ENCODE measurements around the gene TANGO6.

The TANGO6 gene

GRCh38 chr16:69088684-69089083 lies 245.4 kb downstream of the TANGO6 start:
- FAIRE-seq (no peak), DNase-seq (ENCODE audit: low spot score) (no peak)

GRCh38 chr16:69089091-69089910 lies 246.0 kb downstream of the TANGO6 start:
- DNase-seq (ENCODE audit: low spot score) (peak; percentile 21), FAIRE-seq (no peak)

GRCh38 chr16:69093974-69094373 lies 250.6 kb downstream of the TANGO6 start:
- DNase-seq (ENCODE audit: low spot score): no peak
- no peak for FAIRE-seq

GRCh38 chr16:69094501-69094900 lies 251.2 kb downstream of the TANGO6 start:
- FAIRE-seq (no peak), DNase-seq (ENCODE audit: low spot score) (no peak)

- FAIRE-seq: no peak
- DNase-seq (ENCODE audit: low spot score): no peak
These were observed 251.9 kb downstream of the TANGO6 start for GRCh38 chr16:69095193-69095592.

GRCh38 chr16:69100071-69100691 lies 256.9 kb downstream of the TANGO6 start:
- peak; percentile 52 for DNase-seq (ENCODE audit: low spot score)
- FAIRE-seq: peak; percentile 76

GRCh38 chr16:69105501-69106361 lies 262.4 kb downstream of the TANGO6 start, which contains the start of gene HAS3:
Gene HAS3, plus strand, starts transcription at chr16:69105653. Its CDS starts 3,743 bp downstream, at chr16:69109396.
- peak; percentile 53 for FAIRE-seq
- peak; percentile 54 for DNase-seq (ENCODE audit: low spot score)

GRCh38 chr16:69106491-69107315 lies 263.4 kb downstream of the TANGO6 start:
- FAIRE-seq (no peak), DNase-seq (ENCODE audit: low spot score) (no peak)

- FAIRE-seq (no peak), DNase-seq (ENCODE audit: low spot score) (no peak)
These were observed 264.1 kb downstream of the TANGO6 start for GRCh38 chr16:69107316-69107962.

GRCh38 chr16:69108064-69108904 lies 265.0 kb downstream of the TANGO6 start:
- DNase-seq (ENCODE audit: low spot score) (no peak), FAIRE-seq (no peak)

- FAIRE-seq (no peak), DNase-seq (ENCODE audit: low spot score) (no peak)
These were observed 265.5 kb downstream of the TANGO6 start for GRCh38 chr16:69108905-69109252.

- FAIRE-seq: no peak
- no peak for DNase-seq (ENCODE audit: low spot score)
These were observed 266.3 kb downstream of the TANGO6 start for GRCh38 chr16:69109486-69110270.

GRCh38 chr16:69110406-69110805 lies 267.1 kb downstream of the TANGO6 start:
- no peak for DNase-seq (ENCODE audit: low spot score)
- FAIRE-seq: no peak

GRCh38 chr16:69111216-69111875 lies 268.0 kb downstream of the TANGO6 start:
- no peak for DNase-seq (ENCODE audit: low spot score)
- no peak for FAIRE-seq

- DNase-seq (ENCODE audit: low spot score): no peak
- no peak for FAIRE-seq
These were observed 268.5 kb downstream of the TANGO6 start for GRCh38 chr16:69111876-69112230.

GRCh38 chr16:69112285-69113129 lies 269.2 kb downstream of the TANGO6 start:
- DNase-seq (ENCODE audit: low spot score) (peak; percentile 20), FAIRE-seq (no peak)

GRCh38 chr16:69113216-69113615 lies 269.9 kb downstream of the TANGO6 start:
- DNase-seq (ENCODE audit: low spot score) (no peak), FAIRE-seq (no peak)
